ENCODE measurements around the gene WBP1L.
A peak's percentile ranks its signal among the peaks of the same experiment; 100 is the strongest.

Gene WBP1L

DNA sequence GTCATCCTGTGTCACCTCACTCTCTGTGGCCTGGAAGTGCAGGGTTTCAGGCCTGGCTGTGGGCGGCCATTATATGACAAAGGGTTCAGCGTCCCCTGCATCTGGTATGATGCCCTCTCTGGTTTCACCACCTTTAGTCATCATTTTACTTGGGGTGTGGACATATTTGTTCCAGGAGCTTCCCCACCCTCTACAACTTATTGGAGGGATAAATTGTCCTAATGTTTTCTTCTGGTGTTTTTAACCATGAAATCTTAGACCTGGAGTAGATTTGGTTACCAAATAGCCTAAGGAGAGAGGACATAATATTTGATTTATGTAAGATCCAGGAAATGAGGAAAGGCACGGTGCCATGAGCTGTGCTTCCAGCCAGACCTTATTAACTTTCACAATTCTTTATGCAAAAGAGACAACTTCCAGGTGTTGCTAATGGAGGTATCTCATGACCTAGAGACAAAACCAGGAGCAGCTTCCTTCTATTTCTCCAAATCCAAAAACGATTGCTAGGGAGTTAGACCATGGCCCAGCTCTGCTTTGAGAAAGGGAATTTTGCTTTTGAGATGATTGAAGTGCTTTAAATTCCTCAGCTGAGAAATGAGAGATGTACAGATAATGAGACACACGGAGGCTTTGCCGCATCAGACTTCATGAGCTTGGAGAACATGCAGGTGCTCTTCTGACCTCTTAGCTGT, 20.9 kb downstream of the WBP1L start:
- Histone ChIP-seq H3K27ac (no peak overlapping the region), H3K4me3 (no peak overlapping the region), H3K27me3 (no peaks in the 10 kb centered on the region), H3K9me3 (peaks cover 7% of the 10 kb centered on the region), H3K4me1 (peaks cover 25% of the 10 kb centered on the region), H3K9ac (no peak overlapping the region), H3K36me3 (peaks cover 44% of the 10 kb centered on the region), H4K20me1 (no peaks in the 10 kb centered on the region; the same call in 1 of the 2 replicates), H3K4me2 (no peak overlapping the region)
- no peak for TF ChIP-seq Cebpa-rat (IDR thresholded peaks at IDR 0.05)

DNA sequence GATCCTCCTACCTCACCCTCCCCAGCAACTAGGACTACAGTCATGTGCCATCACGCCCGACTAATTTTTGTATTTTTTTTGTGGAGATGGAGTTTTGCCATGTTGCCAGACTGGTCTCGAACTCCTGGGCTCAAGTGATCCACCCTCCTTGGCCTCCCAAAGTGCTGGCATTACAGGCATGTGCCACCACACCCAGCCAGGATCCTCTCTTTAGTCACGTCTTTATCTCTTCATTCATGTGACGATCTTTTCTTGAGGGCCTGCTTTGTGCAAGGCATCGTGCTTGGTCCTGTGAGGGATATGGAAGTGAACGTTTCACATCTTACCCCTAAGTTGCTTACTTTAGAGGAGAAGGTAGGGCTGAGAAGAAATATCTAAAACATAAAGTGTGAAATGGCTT, 21.6 kb downstream of the WBP1L start:
- Histone ChIP-seq H3K27me3 (no peaks in the 10 kb centered on the region), H4K20me1 (no peaks in the 10 kb centered on the region; the same call in 1 of the 2 replicates), H3K27ac (no peak overlapping the region), H3K36me3 (peaks cover 37% of the 10 kb centered on the region), H3K9ac (no peak overlapping the region), H3K4me2 (no peak overlapping the region), H3K9me3 (no peaks in the 10 kb centered on the region), H3K4me1 (peaks cover 25% of the 10 kb centered on the region), H3K4me3 (no peak overlapping the region)
- TF ChIP-seq Cebpa-rat (IDR thresholded peaks at IDR 0.05): no peak

DNA sequence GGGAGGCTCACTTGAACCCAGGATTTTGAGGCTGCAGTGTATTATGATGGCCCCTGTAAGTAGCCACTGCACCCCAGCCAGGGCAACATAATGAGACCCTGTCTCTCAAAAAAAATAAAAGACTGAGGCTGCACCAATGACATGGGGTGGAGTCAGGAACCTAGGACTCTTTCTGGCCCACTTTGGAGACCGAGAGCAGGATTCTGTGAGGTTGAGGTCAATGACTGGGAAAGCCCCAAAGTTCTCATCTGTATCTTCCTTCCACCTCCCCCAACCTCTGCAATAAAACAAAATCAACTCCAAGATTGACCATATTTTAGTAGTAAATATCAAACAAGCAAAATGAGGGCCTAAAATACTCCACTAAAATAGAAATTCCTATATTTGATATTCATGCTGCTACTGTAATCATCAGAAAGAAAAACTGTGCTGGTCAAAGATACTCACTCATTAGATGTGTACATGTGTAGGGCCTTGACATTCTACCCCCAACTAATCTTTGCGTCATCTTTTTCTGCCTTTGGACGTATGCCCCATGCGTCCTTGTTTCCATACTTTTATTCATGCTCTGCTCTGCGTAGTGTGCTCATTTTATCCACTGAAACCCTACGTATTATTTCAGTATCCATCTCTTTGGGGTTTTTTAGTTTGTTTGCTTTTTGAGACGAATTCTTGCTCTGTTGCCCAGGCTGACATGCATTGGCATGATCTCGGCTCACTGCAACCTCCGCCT, 23.8 kb downstream of the WBP1L start:
- no peak overlapping the region for H3K9ac ChIP-seq
- TF ChIP-seq Cebpa-rat (IDR thresholded peaks at IDR 0.05): no peak
- peaks cover 30% of the 10 kb centered on the region for H3K36me3 ChIP-seq
- no peak overlapping the region for H3K4me3 ChIP-seq
- peaks cover 15% of the 10 kb centered on the region for H3K4me1 ChIP-seq
- 0 out of 2 replicates have a peak overlapping the region, but pooled peaks have one; percentile 43 for H3K4me2 ChIP-seq
- H3K27me3 ChIP-seq: no peaks in the 10 kb centered on the region
- no peaks in the 10 kb centered on the region for H3K9me3 ChIP-seq
- H4K20me1 ChIP-seq: no peaks in the 10 kb centered on the region; the same call in 1 of the 2 replicates
- no peak overlapping the region for H3K27ac ChIP-seq

DNA sequence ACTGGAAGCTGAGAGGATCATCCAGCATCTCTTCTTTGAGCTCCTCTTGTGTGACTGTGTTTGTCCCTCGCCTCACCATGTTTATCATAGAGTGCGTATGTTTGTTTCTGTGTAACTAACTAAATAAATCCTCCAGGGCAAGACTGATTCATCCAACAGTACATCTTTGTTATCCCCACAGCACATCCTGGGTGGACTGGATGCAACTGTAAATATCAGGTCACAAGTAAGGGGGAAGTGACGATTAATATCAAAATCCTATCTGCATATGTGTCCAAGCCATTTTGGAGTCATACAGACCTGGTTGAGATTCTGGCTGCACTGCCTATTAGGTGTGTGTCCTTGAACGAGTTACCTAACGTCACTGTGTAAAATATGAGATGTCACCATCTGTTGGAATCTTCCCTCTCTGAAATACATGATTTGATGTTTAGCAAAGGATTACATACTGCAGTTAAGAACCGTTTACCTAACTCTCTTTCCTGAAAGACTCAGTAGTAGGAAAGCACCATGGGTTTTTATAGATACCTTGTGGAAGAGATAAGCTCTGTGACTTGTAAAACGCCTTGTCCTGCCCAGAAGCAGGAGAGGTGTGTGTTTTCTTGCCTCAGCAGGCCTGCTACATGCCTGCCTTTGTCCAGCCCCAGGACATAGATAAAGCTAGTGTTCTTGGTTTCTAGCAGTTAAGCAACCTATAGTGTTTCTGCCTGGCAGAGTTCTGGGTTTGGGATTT, 25.8 kb downstream of the WBP1L start:
- H3K27me3 ChIP-seq: no peaks in the 10 kb centered on the region
- H3K9me3 ChIP-seq: no peaks in the 10 kb centered on the region
- H3K4me2 ChIP-seq: no peak overlapping the region
- H3K36me3 ChIP-seq: peaks cover 12% of the 10 kb centered on the region
- no peak for TF ChIP-seq Cebpa-rat (IDR thresholded peaks at IDR 0.05)
- no peak overlapping the region for H3K9ac ChIP-seq
- peaks cover 29% of the 10 kb centered on the region for H3K4me1 ChIP-seq
- H4K20me1 ChIP-seq: no peaks in the 10 kb centered on the region; the same call in 1 of the 2 replicates
- no peak overlapping the region for H3K4me3 ChIP-seq
- H3K27ac ChIP-seq: no peak overlapping the region

DNA sequence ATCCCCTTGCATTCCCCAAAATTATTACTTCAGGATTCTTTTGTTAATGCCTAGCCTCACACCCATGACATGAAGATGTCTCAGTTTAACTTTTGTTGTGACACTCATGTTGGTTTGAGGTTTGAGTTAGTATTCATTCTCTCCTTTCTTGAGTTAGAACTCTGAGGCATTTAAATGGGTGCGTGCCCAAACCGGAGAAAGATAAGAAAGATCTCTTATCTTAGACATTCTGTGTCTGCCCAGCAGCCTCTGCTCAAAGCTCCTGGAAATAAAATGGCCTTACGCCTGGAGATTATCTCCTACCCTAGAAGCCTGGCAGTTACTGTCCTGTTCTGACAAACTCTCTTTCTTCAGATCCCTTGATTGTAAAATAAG, 26.3 kb downstream of the WBP1L start:
- no peak for TF ChIP-seq Cebpa-rat (IDR thresholded peaks at IDR 0.05)
- Histone ChIP-seq H3K9me3 (no peaks in the 10 kb centered on the region), H3K27me3 (no peaks in the 10 kb centered on the region), H3K4me3 (no peak overlapping the region), H3K36me3 (peaks cover 7% of the 10 kb centered on the region), H3K4me1 (peaks cover 34% of the 10 kb centered on the region), H3K4me2 (no peak overlapping the region), H3K9ac (no peak overlapping the region), H4K20me1 (no peaks in the 10 kb centered on the region; the same call in 1 of the 2 replicates), H3K27ac (no peak overlapping the region)

DNA sequence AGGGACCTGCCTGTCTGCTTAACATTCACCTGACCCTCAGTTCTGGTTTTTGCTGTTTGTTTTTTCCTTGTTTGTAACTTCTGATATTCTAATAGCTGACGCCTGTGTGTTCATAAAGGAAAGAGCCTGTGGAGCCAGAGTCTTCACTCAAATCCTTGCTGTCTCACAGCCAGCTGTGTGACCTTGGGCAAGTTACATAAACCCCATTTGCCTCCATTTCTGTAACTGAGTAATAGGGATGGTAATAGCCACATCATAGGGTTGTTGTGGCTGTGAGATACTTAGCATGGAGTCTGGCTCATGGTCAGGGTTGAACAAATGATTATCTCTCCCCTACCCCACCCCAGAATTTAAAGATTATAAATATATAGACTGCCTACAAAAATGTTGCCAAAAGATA, 27.0 kb downstream of the WBP1L start:
- no peaks in the 10 kb centered on the region for H3K27me3 ChIP-seq
- H3K27ac ChIP-seq: no peak overlapping the region
- TF ChIP-seq Cebpa-rat (IDR thresholded peaks at IDR 0.05): no peak
- no peaks in the 10 kb centered on the region for H3K36me3 ChIP-seq
- H3K4me2 ChIP-seq: no peak overlapping the region
- H3K4me1 ChIP-seq: peaks cover 41% of the 10 kb centered on the region
- no peaks in the 10 kb centered on the region; the same call in 1 of the 2 replicates for H4K20me1 ChIP-seq
- no peaks in the 10 kb centered on the region for H3K9me3 ChIP-seq
- H3K9ac ChIP-seq: no peak overlapping the region
- H3K4me3 ChIP-seq: no peak overlapping the region

DNA sequence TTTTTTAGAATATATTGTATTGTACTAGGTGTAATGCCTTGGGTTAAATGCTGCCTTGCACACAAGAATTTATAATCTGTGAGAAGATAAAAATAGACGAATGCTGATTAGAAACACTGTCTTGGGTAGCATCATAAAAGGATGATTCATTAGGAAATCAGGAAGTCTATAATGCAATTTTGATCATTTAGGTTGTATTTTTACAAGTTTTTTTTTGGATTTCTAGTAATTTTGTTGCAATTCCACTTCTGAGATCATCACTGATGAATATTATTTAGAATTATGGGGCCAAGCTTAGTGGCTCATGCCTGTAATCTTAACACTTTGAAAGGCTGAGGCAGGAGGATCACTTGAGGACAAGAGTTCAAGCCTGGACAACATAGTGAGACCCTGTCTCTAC, 29.6 kb downstream of the WBP1L start:
- no peaks in the 10 kb centered on the region for H3K9me3 ChIP-seq
- H3K4me2 ChIP-seq: peak overlapping the region; percentile 95; the same call in 1 of the 2 replicates
- H3K4me1 ChIP-seq: peaks cover 52% of the 10 kb centered on the region
- H3K4me3 ChIP-seq: no peak overlapping the region
- H3K9ac ChIP-seq: no peak overlapping the region
- H4K20me1 ChIP-seq: no peaks in the 10 kb centered on the region; the same call in 1 of the 2 replicates
- H3K36me3 ChIP-seq: 0 out of 2 replicates have a peak, but pooled peaks cover 4% of the 10 kb centered on the region
- no peak overlapping the region for H3K27ac ChIP-seq
- no peaks in the 10 kb centered on the region for H3K27me3 ChIP-seq
- no peak for TF ChIP-seq Cebpa-rat (IDR thresholded peaks at IDR 0.05)

DNA sequence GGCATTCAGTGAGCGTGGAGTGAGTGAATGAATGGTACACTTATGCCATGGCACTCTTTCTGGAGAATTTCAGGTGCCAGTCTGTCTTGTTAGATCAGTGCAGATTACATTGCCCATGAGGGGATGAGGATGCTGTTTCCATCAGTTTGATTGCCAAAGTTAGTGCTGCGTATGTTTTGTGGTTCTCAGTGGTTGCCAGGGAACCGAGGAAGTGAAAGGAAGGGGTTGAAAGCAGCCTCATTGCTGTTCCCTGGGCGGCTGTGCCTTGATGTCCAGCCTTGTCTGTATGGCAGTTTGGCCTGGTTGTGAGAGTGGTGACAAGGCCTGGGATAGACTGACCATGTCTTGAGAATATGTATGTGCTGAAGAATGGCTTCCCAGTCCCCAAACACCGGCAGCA, 30.2 kb downstream of the WBP1L start:
- Histone ChIP-seq H3K27me3 (no peaks in the 10 kb centered on the region), H3K4me1 (peaks cover 52% of the 10 kb centered on the region), H4K20me1 (no peaks in the 10 kb centered on the region; the same call in 1 of the 2 replicates), H3K4me2 (peak overlapping the region; percentile 95), H3K27ac (peak overlapping the region; percentile 16; the same call in 1 of the 2 replicates), H3K9ac (no peak overlapping the region), H3K4me3 (no peak overlapping the region), H3K9me3 (no peaks in the 10 kb centered on the region), H3K36me3 (0 out of 2 replicates have a peak, but pooled peaks cover 4% of the 10 kb centered on the region)
- no peak for TF ChIP-seq Cebpa-rat (IDR thresholded peaks at IDR 0.05)

DNA sequence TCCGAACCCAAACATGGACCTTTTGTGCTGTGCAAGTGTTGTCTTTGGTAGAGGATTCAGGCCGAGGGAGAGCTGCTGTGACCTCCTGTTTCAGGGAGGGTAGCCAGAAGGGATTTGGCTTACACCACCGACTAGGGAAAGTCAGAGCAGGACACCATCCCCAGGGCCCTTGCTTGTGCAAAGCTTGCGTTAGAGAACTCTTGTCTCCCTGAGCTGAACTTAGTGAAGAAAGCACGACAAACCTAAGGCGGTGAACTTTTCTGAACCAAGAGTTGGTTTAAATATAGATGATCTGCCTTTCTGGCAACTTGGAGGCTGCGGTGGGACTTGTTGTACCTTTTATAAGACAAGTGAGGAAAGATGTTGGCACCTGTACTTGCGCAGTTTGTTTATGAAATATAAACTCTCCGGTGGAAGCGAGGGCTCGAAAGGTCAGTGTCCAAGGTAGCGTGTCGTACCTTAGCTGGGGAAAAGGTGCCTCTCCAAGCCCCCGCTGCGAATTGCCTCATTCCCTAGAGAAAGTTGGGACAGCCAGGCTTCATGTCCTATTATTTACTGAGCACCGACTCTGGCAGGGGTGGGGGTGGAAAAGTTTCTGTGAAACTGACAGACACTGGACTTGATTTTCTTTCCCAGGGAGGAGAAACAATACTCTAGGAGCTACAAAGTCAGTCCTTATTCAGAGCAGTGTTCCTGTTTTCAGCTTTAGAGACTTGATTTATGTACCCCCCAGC, 31.6 kb downstream of the WBP1L start:
- TF ChIP-seq Cebpa-rat (IDR thresholded peaks at IDR 0.05): no peak
- peaks cover 13% of the 10 kb centered on the region for H3K36me3 ChIP-seq
- H3K4me2 ChIP-seq: peak overlapping the region; percentile 95
- peaks cover 52% of the 10 kb centered on the region for H3K4me1 ChIP-seq
- H3K27ac ChIP-seq: peak overlapping the region; percentile 93
- peak overlapping the region; percentile 84 for H3K9ac ChIP-seq
- H3K27me3 ChIP-seq: no peaks in the 10 kb centered on the region
- no peaks in the 10 kb centered on the region; the same call in 1 of the 2 replicates for H4K20me1 ChIP-seq
- peak overlapping the region; percentile 60 for H3K4me3 ChIP-seq
- no peaks in the 10 kb centered on the region for H3K9me3 ChIP-seq

Measured in BLaER1 (cell line).